Mucosa of descending colon (tissue), 3 donors: ENCODE results near the gene TRAF2. TPM values are rescaled to one million over a fixed set of nuclear protein-coding genes. Genes with fewer than 3 reads are reported as not detected.
A peak's percentile ranks its signal among the peaks of the same experiment; 100 is the strongest.

Experiments
- ATAC-seq: fragments of 200-7000 bp; cut with Tn5 transposase; one replicate; pipeline ENCODE4 v1.9.1; 2020; ENCODE audit warnings: mild to moderate bottlenecking, moderate library complexity
- DNase-seq, 3 donors: peaks; one replicate each; pipeline ENCODE4 v3.0.0-alpha.2; 2020
- H3K36me3 ChIP-seq: fragments of 200-600 bp; one replicate; pipeline ENCODE4 v1.8.0; 2021; ENCODE audit warnings: low read depth, mild to moderate bottlenecking
- H3K4me1 ChIP-seq: fragments of 200-600 bp; one replicate; pipeline ENCODE4 v1.8.0; 2021; ENCODE audit warnings: low read depth, mild to moderate bottlenecking
- H3K4me3 ChIP-seq: fragments of 200-600 bp; one replicate; pipeline ENCODE4 v1.8.0; 2021; ENCODE audit warnings: mild to moderate bottlenecking
- H3K9me3 ChIP-seq: fragments of 200-600 bp; one replicate; pipeline ENCODE4 v1.8.0; 2021; ENCODE audit warnings: mild to moderate bottlenecking
- CTCF ChIP-seq: fragments of 200-600 bp; IDR thresholded peaks from one replicate; pipeline ENCODE4 v1.8.0; 2022; ENCODE audit warnings: antibody characterized with exemption, mild to moderate bottlenecking
- intact Hi-C, 2 donors: fragments of 100-400 bp; cut with DNase I in 1 of 2; cut with micrococcal nuclease in 1 of 2; formaldehyde crosslinking; loops; one replicate each; pipeline versions ENCODE4 v1.11.0 to v1.11.1; 2022; cut with DNase I, micrococcal nuclease
- total RNA-seq, 3 donors: library from RNA; stranded (reverse); fragmentation: NEBNext Ultra II Directional in 2 of 3; extraction: Animal tissue kit (Norgen Biotek cat#: 25700) in 2 of 3; gene quantifications; one replicate each; pipeline versions ENCODE4 v1.2.1 to v1.2.4, GENCODE V29; 2021 to 2023
- donor health status: DM: no; HTN: no; CAD: no; lungs with moderate emphysema.
- donor health status: DM: no; HTN: no; CAD: no.
- donor health status: DM: no; HTN: yes; CAD: no.

Gene TRAF2
- total RNA-seq, 3 donors from 2014 or later, result 19.6 to 28.2 (median 21.1) TPM

- intact Hi-C loops, result no loop called here
- H3K9me3 ChIP-seq, result no peaks in the 10 kb centered on the region
- H3K4me1 ChIP-seq, result peaks cover 55% of the 10 kb centered on the region
- ATAC-seq (peak; percentile 85), DNase-seq (peak; percentile 89 to 93 (median 92))
- TF ChIP-seq CTCF, result no peak
- H3K4me3 ChIP-seq, result no peak overlapping the region
- H3K36me3 ChIP-seq, result no peaks in the 10 kb centered on the region
Observed at GRCh38 chr9:136902259-136902821, 16.0 kb downstream of the TRAF2 start.

- intact Hi-C loops, result no loop called here
- DNase-seq, result peak in 2 of 3 donors; percentile 57 to 58
- ATAC-seq, result peak; percentile 6
- no peaks in the 10 kb centered on the region for H3K9me3 ChIP-seq
- TF ChIP-seq CTCF, result no peak
- peaks cover 55% of the 10 kb centered on the region for H3K4me1 ChIP-seq
- no peaks in the 10 kb centered on the region for H3K36me3 ChIP-seq
- H3K4me3 ChIP-seq, result no peak overlapping the region
Observed at GRCh38 chr9:136903041-136903554, 16.8 kb downstream of the TRAF2 start.

GRCh38 chr9:136906266-136906665 lies 19.9 kb downstream of the TRAF2 start:
- intact Hi-C loops, result no loop called here

GRCh38 chr9:136907011-136907914 lies 20.9 kb downstream of the TRAF2 start:
- ATAC-seq, result no peak
- Histone ChIP-seq H3K36me3 (no peaks in the 10 kb centered on the region), H3K4me3 (no peak overlapping the region), H3K4me1 (peaks cover 17% of the 10 kb centered on the region), H3K9me3 (no peaks in the 10 kb centered on the region)
- intact Hi-C loops, result no loop called here
- TF ChIP-seq CTCF, result no peak
- no peak for DNase-seq

More at GRCh38 chr9:136906266-136906665, 19.9 kb downstream of the TRAF2 start:
- no peaks in the 10 kb centered on the region for H3K36me3 ChIP-seq
- H3K4me1 ChIP-seq, result peaks cover 27% of the 10 kb centered on the region
- no peak for TF ChIP-seq CTCF
- DNase-seq, result no peak
- no peaks in the 10 kb centered on the region for H3K9me3 ChIP-seq
- no peak for ATAC-seq
- H3K4me3 ChIP-seq, result no peak overlapping the region

GRCh38 chr9:136910197-136910900 lies 24.0 kb downstream of the TRAF2 start:
- DNase-seq (no peak), ATAC-seq (peak; percentile 13)
- Histone ChIP-seq H3K36me3 (no peaks in the 10 kb centered on the region), H3K4me3 (no peak overlapping the region), H3K4me1 (no peaks in the 10 kb centered on the region), H3K9me3 (no peaks in the 10 kb centered on the region)
- TF ChIP-seq CTCF, result no peak
- intact Hi-C loops, result no loop called here
